Neutrophil (primary cell): ENCODE results near the gene FAM120A.

Experiments used
- H3K27ac ChIP-seq: fragments of 200-600 bp; sonication (generic); 2 replicates; pipeline ENCODE4 v1.5.1; 2016; ENCODE audit warnings: mild to moderate bottlenecking, moderate library complexity
- H3K27me3 ChIP-seq: fragments of 200-600 bp; sonication (generic); 2 replicates; pipeline ENCODE4 v1.6.0; 2016; ENCODE audit warnings: mild to moderate bottlenecking
- H3K36me3 ChIP-seq: fragments of 200-600 bp; sonication (generic); 2 replicates; pipeline ENCODE4 v1.5.1; 2017
- H3K4me1 ChIP-seq, 2 experiments: fragments of 200-600 bp in 1 of 2; sonication (generic) in 1 of 2; 1 replicate in 1 of 2; 2 replicates in 1 of 2; pipeline versions ENCODE4 v1.5.1 to v1.6.1; 2013 to 2016; ENCODE audit warnings: low read depth in 1 of 2, low read length in 1 of 2, mild to moderate bottlenecking in 1 of 2, moderate library complexity in 1 of 2; ENCODE audit not compliant: control insufficient read depth in 1 of 2, insufficient read depth in 1 of 2
- H3K4me3 ChIP-seq, 2 experiments: fragments of 200-600 bp in 1 of 2; sonication (generic) in 1 of 2; 1 replicate in 1 of 2; 2 replicates in 1 of 2; pipeline ENCODE4 v1.5.1; 2013 to 2016; ENCODE audit warnings: low read depth in 1 of 2, low read length in 1 of 2, mild to moderate bottlenecking in 1 of 2, moderate library complexity in 1 of 2
- H3K9me3 ChIP-seq: fragments of 200-600 bp; sonication (generic); 2 replicates; pipeline ENCODE4 v1.5.1; 2016
- TF ChIP-seq, protein P1 (sequence below): fragments of 200-600 bp; sonication (generic); IDR thresholded peaks from 2 replicates; pipeline ENCODE4 v1.5.1; 2016; ENCODE audit warnings: antibody characterized with exemption

The FAM120A gene

DNA sequence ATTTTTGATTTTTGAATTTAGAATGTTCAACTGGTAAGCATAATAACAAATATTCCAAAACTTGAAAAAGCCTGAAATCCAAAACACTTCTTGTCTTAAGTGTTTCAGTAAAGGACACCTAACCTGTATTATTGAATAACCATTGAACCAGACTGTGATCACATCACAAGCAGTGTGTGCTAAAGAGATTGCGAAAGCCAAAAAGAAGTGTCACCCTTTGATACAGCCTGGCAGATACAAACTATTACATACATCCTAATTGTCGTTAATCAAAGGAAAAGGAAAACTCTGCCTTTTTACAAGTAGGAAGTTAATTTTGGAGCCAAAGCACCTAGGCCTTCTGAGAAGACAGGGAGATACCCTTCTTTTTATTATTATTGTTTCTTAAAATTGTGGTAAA lies 10.3 kb downstream of the FAM120A start:
- Histone ChIP-seq H3K4me1 (peaks cover 49 to 62% of the 10 kb centered on the region in 2 experiments), H3K9me3 (no peaks in the 10 kb centered on the region), H3K4me3 (no peak overlapping the region), H3K27ac (peak overlapping the region; percentile 37), H3K27me3 (no peaks in the 10 kb centered on the region), H3K36me3 (no peaks in the 10 kb centered on the region)
- TF ChIP-seq, protein P1, sequence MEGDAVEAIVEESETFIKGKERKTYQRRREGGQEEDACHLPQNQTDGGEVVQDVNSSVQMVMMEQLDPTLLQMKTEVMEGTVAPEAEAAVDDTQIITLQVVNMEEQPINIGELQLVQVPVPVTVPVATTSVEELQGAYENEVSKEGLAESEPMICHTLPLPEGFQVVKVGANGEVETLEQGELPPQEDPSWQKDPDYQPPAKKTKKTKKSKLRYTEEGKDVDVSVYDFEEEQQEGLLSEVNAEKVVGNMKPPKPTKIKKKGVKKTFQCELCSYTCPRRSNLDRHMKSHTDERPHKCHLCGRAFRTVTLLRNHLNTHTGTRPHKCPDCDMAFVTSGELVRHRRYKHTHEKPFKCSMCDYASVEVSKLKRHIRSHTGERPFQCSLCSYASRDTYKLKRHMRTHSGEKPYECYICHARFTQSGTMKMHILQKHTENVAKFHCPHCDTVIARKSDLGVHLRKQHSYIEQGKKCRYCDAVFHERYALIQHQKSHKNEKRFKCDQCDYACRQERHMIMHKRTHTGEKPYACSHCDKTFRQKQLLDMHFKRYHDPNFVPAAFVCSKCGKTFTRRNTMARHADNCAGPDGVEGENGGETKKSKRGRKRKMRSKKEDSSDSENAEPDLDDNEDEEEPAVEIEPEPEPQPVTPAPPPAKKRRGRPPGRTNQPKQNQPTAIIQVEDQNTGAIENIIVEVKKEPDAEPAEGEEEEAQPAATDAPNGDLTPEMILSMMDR = no peak

DNA sequence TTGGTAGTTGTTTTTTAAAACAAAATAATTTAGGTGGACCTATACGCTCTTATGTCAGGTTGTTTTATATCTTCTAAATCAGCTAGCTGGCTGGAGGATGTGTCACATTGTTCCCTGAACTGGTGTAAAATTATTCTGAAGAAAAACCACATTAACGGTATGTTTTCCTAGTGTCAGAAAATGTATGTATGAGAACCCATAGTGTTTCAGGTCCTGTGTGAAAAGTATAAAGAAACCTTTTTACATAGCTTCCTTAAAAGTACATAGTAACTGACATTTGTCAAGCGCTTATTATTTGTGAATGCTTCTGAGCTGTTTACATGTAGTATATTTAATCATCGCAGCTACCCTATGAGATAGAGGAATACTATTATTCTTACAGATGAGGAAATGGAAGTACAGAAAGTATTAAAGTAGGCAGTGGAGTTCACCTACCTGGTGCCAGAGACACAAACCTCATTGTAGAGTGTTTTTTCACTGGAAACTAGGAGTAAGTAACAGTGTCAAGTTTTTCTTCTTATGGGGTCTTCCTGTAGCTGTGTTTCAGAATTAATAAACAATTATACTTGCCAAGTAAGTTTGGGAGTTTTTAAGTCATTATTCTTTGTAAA lies 12.3 kb downstream of the FAM120A start:
- no peak overlapping the region for H3K4me3 ChIP-seq
- H3K36me3 ChIP-seq = no peaks in the 10 kb centered on the region
- TF ChIP-seq, protein P1 = no peak
- no peaks in the 10 kb centered on the region for H3K27me3 ChIP-seq
- H3K9me3 ChIP-seq = no peaks in the 10 kb centered on the region
- H3K27ac ChIP-seq = peak overlapping the region; percentile 52
- H3K4me1 ChIP-seq = peaks cover 49 to 57% of the 10 kb centered on the region in 2 experiments

DNA sequence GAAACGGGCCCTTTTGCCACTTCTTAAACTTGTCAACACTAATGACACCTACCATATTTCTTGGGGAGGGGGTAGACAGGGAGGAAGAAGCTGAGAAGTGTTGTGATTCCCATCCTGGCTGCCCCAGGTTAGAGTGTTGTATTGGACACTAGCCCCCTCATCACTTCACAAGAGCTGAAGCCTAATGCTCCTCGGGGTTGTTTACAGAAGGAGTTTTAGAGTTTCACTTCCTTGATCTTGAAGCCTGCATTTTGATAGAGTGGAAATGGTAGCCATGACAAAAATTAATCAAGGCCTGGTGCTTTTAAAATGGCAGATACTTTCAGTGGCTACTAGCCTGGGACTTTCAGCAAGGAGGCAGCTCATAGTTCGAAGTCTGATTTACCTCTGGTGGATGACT lies 12.9 kb downstream of the FAM120A start:
- H3K27me3 ChIP-seq = no peaks in the 10 kb centered on the region
- no peaks in the 10 kb centered on the region for H3K36me3 ChIP-seq
- TF ChIP-seq, protein P1 = no peak
- H3K4me3 ChIP-seq = no peak overlapping the region
- peaks cover 43 to 56% of the 10 kb centered on the region in 2 experiments for H3K4me1 ChIP-seq
- H3K9me3 ChIP-seq = no peaks in the 10 kb centered on the region
- H3K27ac ChIP-seq = peak overlapping the region; percentile 52

DNA sequence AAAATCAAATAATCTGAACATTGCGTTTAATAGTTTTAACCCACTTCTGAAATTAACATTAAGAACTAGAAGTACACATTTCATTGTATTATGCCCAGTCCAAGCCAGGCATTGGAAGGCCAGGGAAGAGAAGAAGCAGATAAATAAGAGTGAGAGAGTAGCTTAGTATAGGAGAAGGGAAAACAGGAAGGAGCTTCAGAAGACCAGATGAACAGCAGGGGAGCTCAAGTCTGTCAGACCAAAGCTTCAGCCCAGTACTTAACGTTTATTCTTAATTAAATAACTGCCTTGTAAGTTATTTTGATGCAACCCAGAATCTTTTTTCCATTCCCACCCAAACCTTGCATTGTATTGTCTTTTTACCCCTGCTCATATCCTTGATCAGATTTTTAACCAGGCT lies 13.4 kb downstream of the FAM120A start:
- H3K9me3 ChIP-seq = no peaks in the 10 kb centered on the region
- H3K27me3 ChIP-seq = no peaks in the 10 kb centered on the region
- peaks cover 38 to 52% of the 10 kb centered on the region in 2 experiments for H3K4me1 ChIP-seq
- peak overlapping the region; percentile 52 for H3K27ac ChIP-seq
- H3K4me3 ChIP-seq = no peak overlapping the region
- no peaks in the 10 kb centered on the region for H3K36me3 ChIP-seq
- TF ChIP-seq, protein P1 = no peak

DNA sequence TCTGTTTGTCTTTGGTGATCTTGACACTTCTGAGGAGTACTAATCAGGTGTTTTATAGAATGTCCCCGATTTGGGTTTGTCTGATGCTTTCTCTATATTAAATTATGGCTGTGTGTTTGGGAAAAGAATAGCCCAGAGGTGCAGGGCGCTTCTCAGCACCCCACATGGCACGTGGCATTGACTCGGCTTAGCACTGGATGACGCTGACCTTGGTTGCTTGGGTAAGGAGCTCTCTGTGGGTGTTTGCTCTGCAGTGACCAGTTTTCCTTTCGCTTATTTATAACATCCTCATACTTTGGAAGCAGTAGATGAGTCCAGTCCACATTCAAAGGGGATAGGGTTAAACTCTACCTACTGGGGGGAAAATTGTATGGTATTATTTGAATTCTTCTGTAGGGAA lies 14.4 kb downstream of the FAM120A start:
- H3K4me3 ChIP-seq = no peak overlapping the region
- peaks cover 35 to 46% of the 10 kb centered on the region in 2 experiments for H3K4me1 ChIP-seq
- no peaks in the 10 kb centered on the region for H3K36me3 ChIP-seq
- H3K9me3 ChIP-seq = no peaks in the 10 kb centered on the region
- no peak overlapping the region for H3K27ac ChIP-seq
- TF ChIP-seq, protein P1 = no peak
- H3K27me3 ChIP-seq = no peaks in the 10 kb centered on the region
